ENCODE results near the gene SPATA20. TPM values are rescaled to one million over a fixed set of nuclear protein-coding genes. Genes with fewer than 3 reads are reported as not detected.

The SPATA20 gene
- total and polyA plus RNA-seq, 2 of the 4 experiments (the other 2 are of a cell fraction): 17.0 to 35.0 TPM

GRCh38 chr17:50568659-50569058 is 21.7 kb downstream of the SPATA20 start:
- BruUV-seq (replicated peaks): no TSS peak
- no peak overlapping the region for H4K5ac ChIP-seq (ENCODE audit: low read depth, low read length)
- no peak overlapping the region for H2AFZ ChIP-seq (replicated peaks; ENCODE audit: low read length, poor library complexity)
- no peak overlapping the region for H2BK15ac ChIP-seq (ENCODE audit: low read depth, low read length)
- no peak overlapping the region for H2BK5ac ChIP-seq (ENCODE audit: low read depth, low read length, poor library complexity, severe bottlenecking)
- H3K4me2 ChIP-seq (ENCODE audit: low read depth, low read length): no peak overlapping the region
- TF ChIP-seq RAD21 (IDR thresholded peaks at IDR 0.05; ENCODE audit: low read length): no peak
- no peak for TF ChIP-seq MAZ (IDR thresholded peaks at IDR 0.05; ENCODE audit: borderline replicate concordance, low read depth, low read length)
- TF ChIP-seq BHLHE40 (IDR thresholded peaks at IDR 0.05; ENCODE audit: low read depth, low read length): no peak
- no peak for TF ChIP-seq NFE2L2 (IDR thresholded peaks at IDR 0.05; ENCODE audit: low read depth, low read length)
- TF ChIP-seq, protein P1, sequence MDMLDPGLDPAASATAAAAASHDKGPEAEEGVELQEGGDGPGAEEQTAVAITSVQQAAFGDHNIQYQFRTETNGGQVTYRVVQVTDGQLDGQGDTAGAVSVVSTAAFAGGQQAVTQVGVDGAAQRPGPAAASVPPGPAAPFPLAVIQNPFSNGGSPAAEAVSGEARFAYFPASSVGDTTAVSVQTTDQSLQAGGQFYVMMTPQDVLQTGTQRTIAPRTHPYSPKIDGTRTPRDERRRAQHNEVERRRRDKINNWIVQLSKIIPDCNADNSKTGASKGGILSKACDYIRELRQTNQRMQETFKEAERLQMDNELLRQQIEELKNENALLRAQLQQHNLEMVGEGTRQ (IDR thresholded peaks at IDR 0.05; ENCODE audit: low read depth, low read length): no peak
- TF ChIP-seq POLR2A (IDR thresholded peaks at IDR 0.05; ENCODE audit: low read depth, low read length): no peak
- TF ChIP-seq SMC3 (IDR thresholded peaks at IDR 0.05; ENCODE audit: low read depth, low read length): no peak
- no peak for TF ChIP-seq ELK1 (IDR thresholded peaks at IDR 0.05; ENCODE audit: borderline replicate concordance, low read depth, low read length)
- TF ChIP-seq RFX5 (IDR thresholded peaks at IDR 0.05; ENCODE audit: low read depth, low read length): no peak
- TF ChIP-seq MXI1 (IDR thresholded peaks at IDR 0.05; ENCODE audit: borderline replicate concordance, low read depth, low read length): no peak
- no peak for TF ChIP-seq CHD1 (IDR thresholded peaks at IDR 0.05; ENCODE audit: low read depth, low read length)
- no peak for TF ChIP-seq CEBPB (IDR thresholded peaks at IDR 0.05; ENCODE audit: low read depth, low read length)
- no peak for TF ChIP-seq FOS (IDR thresholded peaks at IDR 0.05; ENCODE audit: low read depth, low read length)
- no peak for TF ChIP-seq RCOR1 (IDR thresholded peaks at IDR 0.05; ENCODE audit: insufficient replicate concordance, low read length)
- no peak for TF ChIP-seq CTCF (conservative IDR thresholded peaks at IDR 0.05; ENCODE audit: low read depth, low read length)
- no peak for TF ChIP-seq MAFK (IDR thresholded peaks at IDR 0.05; ENCODE audit: low read depth, low read length)
- H3K27me3 ChIP-seq (ENCODE audit: control insufficient read depth, insufficient read depth, low read length): peaks cover 66% of the 10 kb centered on the region
- H3K36me3 ChIP-seq (ENCODE audit: control insufficient read depth, insufficient read depth, low read length): no peaks in the 10 kb centered on the region
- 80% methylated on average over 2 of the region's 12 CpGs; no CpG with 5 or more reads in 1 of the 2 experiments for WGBS, 2 experiments (ENCODE audit: extremely low coverage in 2 of 2, insufficient read length in 1 of 2)
- no peak overlapping the region for H4K91ac ChIP-seq (ENCODE audit: insufficient read depth, low read depth, low read length)
- CTCF ChIA-PET: no interaction called here
- ATAC-seq (ENCODE audit: low read depth) (no peak), DNase-seq (no peak)
- H3K79me1 ChIP-seq (ENCODE audit: low read depth in 1 of 2, low read length in 2 of 2): no peaks in the 10 kb centered on the region
- no peak overlapping the region for H2AK9ac ChIP-seq (replicated peaks; ENCODE audit: low read depth, low read length, poor library complexity)
- H3K14ac ChIP-seq (replicated peaks; ENCODE audit: low read depth, low read length): no peak overlapping the region
- no peak overlapping the region for H3K18ac ChIP-seq (ENCODE audit: low read depth, low read length)
- H2BK20ac ChIP-seq (ENCODE audit: low read depth, low read length): no peak overlapping the region
- H4K20me1 ChIP-seq (ENCODE audit: insufficient read depth, low read length): peaks cover 3% of the 10 kb centered on the region; the same call in 1 of the 2 replicates
- dilution Hi-C loops (cut with HindIII; ENCODE audit: low sequenced_read_pairs, unreplicated experiment): no loop called here
- POLR2A ChIA-PET (ENCODE audit: unreplicated experiment): no interaction called here
- H2BK120ac ChIP-seq (ENCODE audit: low read depth, low read length): no peak overlapping the region
- no peak overlapping the region for H3K9ac ChIP-seq (ENCODE audit: low read depth, low read length)
- H3K4me1 ChIP-seq (ENCODE audit: control insufficient read depth, insufficient read depth, low read length): peaks cover 5% of the 10 kb centered on the region; the same call in 1 of the 2 replicates
- no peak overlapping the region for H3K4me3 ChIP-seq (ENCODE audit: insufficient read depth, low read depth, low read length)
- no peaks in the 10 kb centered on the region for H3K9me3 ChIP-seq (ENCODE audit: control insufficient read depth, insufficient read depth, low read length)
- H3K56ac ChIP-seq (ENCODE audit: extremely low read depth, insufficient read depth, low read length): no peak overlapping the region
- no peak overlapping the region for H3K23ac ChIP-seq (ENCODE audit: low read depth, low read length)
- no peak overlapping the region for H3K4ac ChIP-seq (ENCODE audit: low read depth, low read length)
- H4K8ac ChIP-seq (ENCODE audit: low read depth in 2 of 2, low read length in 2 of 2): no peak overlapping the region
- H3K9me1 ChIP-seq (ENCODE audit: insufficient read depth, low read length): no peaks in the 10 kb centered on the region
- H3K27ac ChIP-seq (ENCODE audit: insufficient read depth, low read length): no peak overlapping the region
- in situ Hi-C loops (cut with MboI; ENCODE audit: low sequenced_read_pairs): loop anchor here (5.0 kb wide), 1 partner anchor 44 kb away; no protein-coding TSS in a partner anchor
- intact Hi-C loops (cut with micrococcal nuclease): no loop called here
- no peak overlapping the region for H2AK5ac ChIP-seq (ENCODE audit: low read depth, low read length)
